Activated T-helper 1 cell treated with anti-CD3 and anti-CD28 coated beads, Interleukin-12 subunit alpha, Interleukin-12 subunit beta, Interleukin-2, Interleukin-4 antibody, amounts not matched to agents 30 ng/mL and 10 ng/mL and 1 ng/mL, durations not matched to agents 14 hours and 24 hours and 36 hours (primary cell): ENCODE measurements around the gene NIBAN1. TPM values are rescaled to one million over a fixed set of nuclear protein-coding genes. Genes with fewer than 3 reads are reported as not detected.

Experiments used
- DNase-seq: peaks from one replicate; pipeline ENCODE4 v3.0.0; 2021; ENCODE audit warnings: low spot score
- H3K27ac Mint-ChIP-seq: one replicate; pipeline ENCODE4 v1.8.0; 2021; ENCODE audit warnings: mild to moderate bottlenecking, mixed read lengths
- H3K27me3 Mint-ChIP-seq: one replicate; pipeline ENCODE4 v1.8.0; 2022; ENCODE audit warnings: mild to moderate bottlenecking, moderate library complexity, mixed read lengths; ENCODE audit not compliant: insufficient read depth
- H3K36me3 Mint-ChIP-seq: one replicate; pipeline ENCODE4 v1.8.0; 2021; ENCODE audit warnings: low read depth, mixed read lengths
- H3K4me1 Mint-ChIP-seq: one replicate; pipeline ENCODE4 v1.8.0; 2021; ENCODE audit warnings: low read depth, mixed read lengths
- H3K4me3 Mint-ChIP-seq: one replicate; pipeline ENCODE4 v1.8.0; 2021; ENCODE audit warnings: mild to moderate bottlenecking, moderate library complexity, mixed read lengths
- H3K9me3 Mint-ChIP-seq: one replicate; pipeline ENCODE4 v1.8.0; 2021; ENCODE audit warnings: mixed read lengths
- intact Hi-C: fragments of 100-400 bp; cut with micrococcal nuclease; formaldehyde crosslinking; loops from one replicate; pipeline ENCODE4 v1.15.1; 2024
- total RNA-seq: library from RNA; stranded (reverse); gene quantifications from 2 replicates; pipeline ENCODE4 v1.2.3, GENCODE V29; 2022

Gene NIBAN1
- total RNA-seq, 1 donor from 2014 or later: 17.3 TPM

GRCh38 chr1:184951788-184952187 lies 22.5 kb downstream of the NIBAN1 start:
- peaks cover 19% of the 10 kb centered on the region for H3K4me1 Mint-ChIP-seq
- no peaks in the 10 kb centered on the region for H3K9me3 Mint-ChIP-seq
- H3K36me3 Mint-ChIP-seq: peaks cover 9% of the 10 kb centered on the region
- intact Hi-C loops: loop anchor here (2.0 to 5.0 kb wide), 2 partner anchors 69 to 459 kb away; no protein-coding TSS in a partner anchor
- H3K27ac Mint-ChIP-seq: no peak overlapping the region
- H3K4me3 Mint-ChIP-seq: no peak overlapping the region
- no peaks in the 10 kb centered on the region for H3K27me3 Mint-ChIP-seq
- DNase-seq: no peak

DNA sequence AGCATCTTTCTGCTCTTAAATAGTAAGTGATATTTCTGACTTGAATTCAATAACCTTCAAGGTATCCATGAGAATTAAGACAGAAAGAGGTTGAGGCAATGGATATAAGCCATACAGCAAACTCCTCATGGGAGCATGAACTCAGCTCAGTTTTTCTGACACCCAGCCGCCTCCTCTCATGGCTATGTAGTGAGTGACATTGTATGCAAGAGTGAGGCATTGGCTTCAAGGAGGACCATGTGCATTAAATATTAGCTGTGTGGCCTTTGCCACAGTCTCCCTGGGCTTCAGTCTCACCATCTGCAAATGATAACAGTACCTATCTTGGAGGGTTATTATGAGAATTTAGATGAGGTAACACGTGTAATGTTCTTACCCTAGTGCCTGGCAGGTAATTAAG lies 23.4 kb downstream of the NIBAN1 start:
- H3K9me3 Mint-ChIP-seq: no peaks in the 10 kb centered on the region
- H3K4me3 Mint-ChIP-seq: no peak overlapping the region

GRCh38 chr1:184950227-184950626 lies 24.1 kb downstream of the NIBAN1 start:
- H3K9me3 Mint-ChIP-seq: no peaks in the 10 kb centered on the region
- no peak overlapping the region for H3K27ac Mint-ChIP-seq
- no peak overlapping the region for H3K4me3 Mint-ChIP-seq
- intact Hi-C loops: loop anchor here (5.0 kb wide), 1 partner anchor 458 kb away; no protein-coding TSS in a partner anchor
- no peak for DNase-seq
- H3K27me3 Mint-ChIP-seq: no peaks in the 10 kb centered on the region
- H3K4me1 Mint-ChIP-seq: peaks cover 30% of the 10 kb centered on the region
- peaks cover 13% of the 10 kb centered on the region for H3K36me3 Mint-ChIP-seq

More for the DNA sequence above, 23.4 kb downstream of the NIBAN1 start:
- Mint-ChIP-seq H3K27ac (no peak overlapping the region), H3K4me1 (peaks cover 25% of the 10 kb centered on the region), H3K36me3 (peaks cover 13% of the 10 kb centered on the region), H3K27me3 (no peaks in the 10 kb centered on the region)
- no peak for DNase-seq
- intact Hi-C loops: loop anchor here (5.0 kb wide), 1 partner anchor 459 kb away; no protein-coding TSS in a partner anchor

DNA sequence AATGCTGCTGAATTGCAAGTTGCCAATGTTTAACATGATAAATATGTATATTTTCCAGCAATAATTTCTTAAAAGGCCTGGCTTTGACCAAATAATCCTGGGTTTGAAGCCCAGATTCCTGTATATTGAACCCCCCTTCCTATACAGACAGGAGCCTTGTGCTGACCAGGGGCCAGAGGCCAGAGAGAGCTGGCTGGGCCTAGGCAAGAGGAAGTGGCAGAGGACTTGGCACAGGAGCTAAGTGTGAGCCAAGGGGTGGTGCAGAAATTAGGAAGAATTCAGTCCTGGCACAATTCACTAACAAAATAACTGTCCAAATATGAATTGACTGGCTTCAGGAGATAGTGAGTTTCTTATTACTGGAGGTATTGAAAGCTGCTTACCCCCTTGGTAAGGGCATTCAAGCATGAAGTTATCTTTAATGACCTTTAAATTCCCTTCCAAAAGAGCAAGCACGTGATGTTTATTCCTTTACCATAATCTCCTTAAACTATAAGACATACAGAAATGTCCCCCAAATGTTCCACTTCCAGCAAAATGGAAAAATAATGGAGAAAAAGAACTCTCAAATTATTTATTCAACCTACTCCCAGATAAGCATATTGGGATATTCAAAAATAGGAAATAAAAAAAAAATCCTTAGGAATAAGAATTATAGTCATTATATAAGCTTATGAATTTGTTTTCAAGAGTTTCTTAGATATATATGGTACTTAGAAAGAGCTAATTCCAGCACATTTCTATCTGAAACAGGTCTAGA lies 26.6 kb downstream of the NIBAN1 start:
- no peak for DNase-seq
- H3K27ac Mint-ChIP-seq: no peak overlapping the region
- intact Hi-C loops: no loop called here
- H3K4me1 Mint-ChIP-seq: peaks cover 11% of the 10 kb centered on the region
- H3K4me3 Mint-ChIP-seq: no peak overlapping the region
- no peaks in the 10 kb centered on the region for H3K9me3 Mint-ChIP-seq
- no peaks in the 10 kb centered on the region for H3K27me3 Mint-ChIP-seq
- H3K36me3 Mint-ChIP-seq: peaks cover 16% of the 10 kb centered on the region

- DNase-seq: no peak
- peaks cover 11% of the 10 kb centered on the region for H3K36me3 Mint-ChIP-seq
- H3K4me1 Mint-ChIP-seq: peaks cover 18% of the 10 kb centered on the region
- no peaks in the 10 kb centered on the region for H3K9me3 Mint-ChIP-seq
- no peaks in the 10 kb centered on the region for H3K27me3 Mint-ChIP-seq
- no peak overlapping the region for H3K27ac Mint-ChIP-seq
- H3K4me3 Mint-ChIP-seq: no peak overlapping the region
- intact Hi-C loops: no loop called here
Measured at GRCh38 chr1:184945678-184946412, 28.5 kb downstream of the NIBAN1 start.

DNA sequence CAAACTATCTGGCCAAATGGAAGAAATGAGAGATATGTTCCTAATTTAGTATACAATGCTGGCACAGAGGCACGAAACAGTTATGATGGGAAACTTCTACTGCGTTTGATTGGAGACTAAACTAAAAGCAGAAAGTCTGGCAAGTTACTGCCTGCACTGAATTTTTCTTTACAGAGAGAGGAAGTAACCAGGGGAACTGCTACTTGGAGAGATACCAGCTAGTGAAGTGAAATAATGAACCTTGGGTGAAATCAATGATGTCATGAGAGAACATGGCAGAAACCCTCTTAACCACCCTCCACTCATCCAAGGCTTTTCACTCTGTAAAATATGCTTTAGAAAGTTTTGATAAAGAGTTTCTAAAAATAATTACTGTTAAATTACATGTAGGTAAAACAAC lies 29.3 kb downstream of the NIBAN1 start:
- no peak overlapping the region for H3K4me3 Mint-ChIP-seq
- no peak overlapping the region for H3K27ac Mint-ChIP-seq
- peaks cover 18% of the 10 kb centered on the region for H3K4me1 Mint-ChIP-seq

GRCh38 chr1:184943998-184944397 lies 30.3 kb downstream of the NIBAN1 start:
- no peak for DNase-seq
- Mint-ChIP-seq H3K27ac (no peak overlapping the region), H3K4me3 (no peak overlapping the region), H3K4me1 (peaks cover 18% of the 10 kb centered on the region), H3K27me3 (no peaks in the 10 kb centered on the region), H3K9me3 (no peaks in the 10 kb centered on the region), H3K36me3 (peaks cover 10% of the 10 kb centered on the region)
- intact Hi-C loops: no loop called here

More for the DNA sequence above, 29.3 kb downstream of the NIBAN1 start:
- no peaks in the 10 kb centered on the region for H3K9me3 Mint-ChIP-seq
- H3K36me3 Mint-ChIP-seq: peaks cover 10% of the 10 kb centered on the region
- intact Hi-C loops: no loop called here
- H3K27me3 Mint-ChIP-seq: no peaks in the 10 kb centered on the region
- DNase-seq: no peak

DNA sequence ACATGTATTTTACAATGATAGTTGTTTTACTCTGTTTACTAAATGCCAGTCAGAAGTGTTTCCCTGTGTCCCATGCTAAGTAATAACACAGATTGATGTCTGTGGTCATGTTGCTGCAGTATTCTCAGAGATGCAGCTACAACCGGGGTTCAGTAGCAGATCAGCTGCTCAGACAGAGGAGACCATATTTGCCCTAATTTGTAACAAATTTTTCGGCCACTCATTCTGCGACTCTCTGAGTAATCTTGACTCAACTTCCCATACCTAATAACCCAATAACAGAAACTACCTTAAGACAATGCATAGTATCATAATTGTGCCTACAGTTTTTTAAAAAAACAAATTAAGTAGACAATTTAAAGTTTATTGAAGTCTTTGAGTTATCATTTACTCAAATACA lies 32.6 kb downstream of the NIBAN1 start:
- H3K4me3 Mint-ChIP-seq: no peak overlapping the region
- H3K4me1 Mint-ChIP-seq: peaks cover 18% of the 10 kb centered on the region
- no peak overlapping the region for H3K27ac Mint-ChIP-seq
- DNase-seq: no peak
- H3K36me3 Mint-ChIP-seq: peaks cover 7% of the 10 kb centered on the region
- no peaks in the 10 kb centered on the region for H3K27me3 Mint-ChIP-seq
- intact Hi-C loops: no loop called here
- no peaks in the 10 kb centered on the region for H3K9me3 Mint-ChIP-seq

- Mint-ChIP-seq H3K36me3 (peaks cover 7% of the 10 kb centered on the region), H3K9me3 (no peaks in the 10 kb centered on the region), H3K4me1 (peaks cover 16% of the 10 kb centered on the region), H3K4me3 (no peak overlapping the region), H3K27ac (no peak overlapping the region), H3K27me3 (no peaks in the 10 kb centered on the region)
- intact Hi-C loops: no loop called here
- DNase-seq: no peak
Measured at GRCh38 chr1:184941410-184941733, 32.9 kb downstream of the NIBAN1 start.

DNA sequence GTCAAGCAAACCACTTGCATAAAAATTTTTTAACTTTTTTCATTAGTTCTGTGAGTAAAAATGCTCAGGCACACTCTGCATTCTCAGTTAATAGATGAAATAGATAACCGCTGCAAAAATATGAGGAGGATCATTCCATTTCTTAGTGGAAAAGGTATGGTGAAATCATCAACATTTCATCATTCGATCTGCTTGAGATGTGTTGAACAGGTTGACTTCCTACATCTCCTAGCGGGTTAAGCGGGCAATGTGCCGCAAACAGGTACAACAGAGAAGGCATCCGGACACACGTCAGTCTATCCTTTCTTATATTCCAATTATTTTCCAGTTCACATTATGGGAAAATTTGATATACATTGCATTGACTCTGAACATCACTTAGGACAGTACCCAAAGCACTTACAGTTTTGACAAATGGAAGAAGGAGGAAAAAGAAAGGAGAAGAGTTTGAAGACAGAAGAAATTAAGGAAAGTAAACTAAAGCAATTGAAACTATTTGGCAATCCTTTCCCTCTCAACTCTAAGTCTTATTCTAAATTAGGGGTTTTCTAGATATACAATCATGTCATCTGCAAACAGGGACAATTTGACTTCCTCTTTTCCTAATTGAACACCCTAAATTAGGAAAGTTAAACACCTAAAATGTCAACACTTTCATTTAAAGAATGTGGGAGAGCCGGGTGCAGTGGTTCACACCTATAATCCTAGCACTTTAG lies 33.5 kb downstream of the NIBAN1 start:
- Mint-ChIP-seq H3K4me1 (peaks cover 11% of the 10 kb centered on the region), H3K36me3 (peaks cover 3% of the 10 kb centered on the region), H3K9me3 (no peaks in the 10 kb centered on the region), H3K27ac (no peak overlapping the region), H3K4me3 (no peak overlapping the region), H3K27me3 (no peaks in the 10 kb centered on the region)
- no peak for DNase-seq
- intact Hi-C loops: no loop called here

DNA sequence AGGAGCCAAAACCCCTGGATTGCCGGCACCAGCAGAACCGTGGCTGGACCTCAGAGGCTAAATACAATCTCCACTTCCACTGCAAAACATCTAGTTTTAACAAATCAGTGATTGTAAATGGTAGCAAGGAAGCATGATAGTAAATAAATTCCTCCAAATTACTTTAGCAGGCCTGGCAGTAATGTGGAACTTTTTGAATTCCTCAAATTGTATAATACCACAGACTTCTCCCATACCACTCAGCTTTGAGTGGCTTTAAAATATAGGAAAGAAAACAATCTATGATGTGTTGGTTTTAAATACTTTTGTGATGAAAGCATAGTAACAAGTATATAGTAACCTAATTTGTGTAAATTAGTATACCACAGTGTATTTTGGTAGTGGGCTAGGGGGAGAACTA lies 34.1 kb downstream of the NIBAN1 start:
- peaks cover 3% of the 10 kb centered on the region for H3K36me3 Mint-ChIP-seq
- no peaks in the 10 kb centered on the region for H3K9me3 Mint-ChIP-seq
- H3K27ac Mint-ChIP-seq: no peak overlapping the region
- intact Hi-C loops: no loop called here
- peaks cover 7% of the 10 kb centered on the region for H3K4me1 Mint-ChIP-seq
- no peaks in the 10 kb centered on the region for H3K27me3 Mint-ChIP-seq
- DNase-seq: no peak
- no peak overlapping the region for H3K4me3 Mint-ChIP-seq

DNA sequence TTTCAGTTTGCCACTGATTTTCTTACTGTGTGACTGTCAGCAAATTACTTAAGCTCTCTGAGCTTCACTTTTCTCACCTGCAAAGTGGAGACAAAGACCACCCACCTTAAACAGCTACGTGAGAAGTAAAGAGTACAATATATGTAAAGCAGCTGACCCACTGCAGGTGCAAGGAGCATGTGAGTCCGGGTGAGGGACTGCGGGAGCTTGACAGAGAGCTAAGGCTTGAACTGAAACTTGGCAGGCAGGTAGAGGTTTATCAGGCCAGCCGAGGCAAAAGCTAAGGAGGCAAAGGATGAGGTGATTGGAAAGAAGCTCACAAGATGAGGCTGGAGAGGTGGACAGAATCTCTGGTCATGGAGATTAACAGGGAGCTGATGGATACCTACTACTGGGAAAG lies 36.6 kb downstream of the NIBAN1 start:
- DNase-seq: no peak
- peaks cover 7% of the 10 kb centered on the region for H3K4me1 Mint-ChIP-seq
- H3K27ac Mint-ChIP-seq: no peak overlapping the region
- intact Hi-C loops: no loop called here
- no peaks in the 10 kb centered on the region for H3K27me3 Mint-ChIP-seq
- no peaks in the 10 kb centered on the region for H3K36me3 Mint-ChIP-seq
- no peak overlapping the region for H3K4me3 Mint-ChIP-seq
- no peaks in the 10 kb centered on the region for H3K9me3 Mint-ChIP-seq
